C4-2B (cell line): ENCODE measurements around the gene KRT17.

ENCODE experiments used
- H3K27ac ChIP-seq: fragments of 450-650 bp; 2 replicates; pipeline ENCODE4 v1.5.1; 2017
- ZFX ChIP-seq: fragments of 450-650 bp; IDR thresholded peaks from 2 replicates; pipeline ENCODE4 v1.6.1; 2017
- TF ChIP-seq, protein P1 (sequence below): fragments of 450-650 bp; conservative IDR thresholded peaks from 2 replicates; pipeline ENCODE4 v1.5.1; 2017; ENCODE audit warnings: mild to moderate bottlenecking

Gene KRT17

DNA sequence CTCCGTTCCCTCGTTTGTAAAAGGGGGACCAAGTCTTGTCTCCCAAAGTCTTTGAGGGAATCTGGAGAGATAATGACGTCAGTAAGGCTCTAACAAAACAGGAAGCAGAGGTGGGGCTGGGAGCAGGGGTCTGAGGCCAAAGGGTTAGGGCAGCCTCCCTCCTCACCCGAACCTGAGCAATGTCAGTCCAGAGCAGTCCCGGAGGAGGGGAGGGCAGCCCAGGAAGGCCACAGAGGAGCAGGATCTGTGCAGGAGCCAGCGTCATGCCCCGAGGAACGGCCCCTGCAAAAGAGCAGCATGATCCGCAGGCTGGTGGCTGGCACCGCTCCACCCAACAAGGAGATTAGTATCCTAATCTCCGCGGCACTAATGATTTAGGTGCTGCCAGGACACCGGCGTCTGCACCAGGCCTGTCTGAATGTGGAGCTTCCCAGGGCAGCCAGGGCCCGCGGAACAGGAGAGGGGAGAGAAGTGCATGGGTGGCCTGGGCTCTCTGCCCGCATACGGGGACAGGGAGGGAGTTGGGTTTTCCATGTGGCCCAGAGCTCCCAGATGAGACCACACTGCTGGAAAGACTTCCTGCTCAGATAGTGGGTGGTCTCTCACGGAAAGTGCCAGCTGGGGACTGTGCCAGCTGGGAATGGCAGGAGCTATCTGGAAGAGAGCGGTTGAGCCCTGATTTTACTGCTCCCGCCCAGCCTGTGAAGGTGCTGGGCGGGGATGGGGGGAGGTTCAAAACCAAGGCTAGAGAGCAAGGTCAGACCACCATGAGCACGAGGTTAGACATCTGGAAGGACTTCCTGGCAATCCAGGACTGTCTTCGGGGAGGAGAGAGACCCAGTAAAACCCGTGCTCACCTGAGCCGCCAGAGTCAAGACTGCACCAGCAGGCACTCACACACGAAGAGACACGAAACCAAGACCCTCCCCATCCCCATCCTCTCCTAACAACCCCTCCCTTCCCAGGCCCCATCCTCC is 11.0 kb upstream of the KRT17 start:
- H3K27ac ChIP-seq, result 0 out of 2 replicates have a peak overlapping the region, but pooled peaks have one; percentile 1
- no peak for TF ChIP-seq ZFX
- TF ChIP-seq, protein P1, sequence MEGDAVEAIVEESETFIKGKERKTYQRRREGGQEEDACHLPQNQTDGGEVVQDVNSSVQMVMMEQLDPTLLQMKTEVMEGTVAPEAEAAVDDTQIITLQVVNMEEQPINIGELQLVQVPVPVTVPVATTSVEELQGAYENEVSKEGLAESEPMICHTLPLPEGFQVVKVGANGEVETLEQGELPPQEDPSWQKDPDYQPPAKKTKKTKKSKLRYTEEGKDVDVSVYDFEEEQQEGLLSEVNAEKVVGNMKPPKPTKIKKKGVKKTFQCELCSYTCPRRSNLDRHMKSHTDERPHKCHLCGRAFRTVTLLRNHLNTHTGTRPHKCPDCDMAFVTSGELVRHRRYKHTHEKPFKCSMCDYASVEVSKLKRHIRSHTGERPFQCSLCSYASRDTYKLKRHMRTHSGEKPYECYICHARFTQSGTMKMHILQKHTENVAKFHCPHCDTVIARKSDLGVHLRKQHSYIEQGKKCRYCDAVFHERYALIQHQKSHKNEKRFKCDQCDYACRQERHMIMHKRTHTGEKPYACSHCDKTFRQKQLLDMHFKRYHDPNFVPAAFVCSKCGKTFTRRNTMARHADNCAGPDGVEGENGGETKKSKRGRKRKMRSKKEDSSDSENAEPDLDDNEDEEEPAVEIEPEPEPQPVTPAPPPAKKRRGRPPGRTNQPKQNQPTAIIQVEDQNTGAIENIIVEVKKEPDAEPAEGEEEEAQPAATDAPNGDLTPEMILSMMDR, result no peak

DNA sequence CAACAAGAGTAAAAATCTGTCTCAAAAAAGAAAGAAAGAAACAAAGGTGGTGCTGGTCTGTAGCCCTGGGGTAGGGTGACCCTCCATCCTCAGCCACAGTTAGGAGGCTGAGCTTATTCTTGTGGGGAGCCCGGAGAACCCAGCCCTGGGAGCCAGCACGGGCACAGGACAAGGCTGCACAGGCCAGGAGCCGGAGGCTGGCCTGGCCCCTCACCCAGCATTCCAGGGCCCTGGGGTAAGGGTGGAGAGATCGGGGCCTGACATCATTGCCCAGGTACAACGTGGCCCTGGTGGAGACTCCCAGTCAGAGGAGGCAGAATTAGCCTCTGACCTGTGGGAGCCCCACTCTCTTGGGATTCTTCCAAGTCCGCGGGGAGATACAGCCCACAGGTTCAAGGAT is 10.3 kb upstream of the KRT17 start:
- TF ChIP-seq, protein P1, result no peak
- TF ChIP-seq ZFX, result no peak
- H3K27ac ChIP-seq, result 0 out of 2 replicates have a peak overlapping the region, but pooled peaks have one; percentile 1

GRCh38 chr17:41633556-41634199 is 9.3 kb upstream of the KRT17 start:
- no peak for TF ChIP-seq ZFX
- TF ChIP-seq, protein P1, result no peak

DNA sequence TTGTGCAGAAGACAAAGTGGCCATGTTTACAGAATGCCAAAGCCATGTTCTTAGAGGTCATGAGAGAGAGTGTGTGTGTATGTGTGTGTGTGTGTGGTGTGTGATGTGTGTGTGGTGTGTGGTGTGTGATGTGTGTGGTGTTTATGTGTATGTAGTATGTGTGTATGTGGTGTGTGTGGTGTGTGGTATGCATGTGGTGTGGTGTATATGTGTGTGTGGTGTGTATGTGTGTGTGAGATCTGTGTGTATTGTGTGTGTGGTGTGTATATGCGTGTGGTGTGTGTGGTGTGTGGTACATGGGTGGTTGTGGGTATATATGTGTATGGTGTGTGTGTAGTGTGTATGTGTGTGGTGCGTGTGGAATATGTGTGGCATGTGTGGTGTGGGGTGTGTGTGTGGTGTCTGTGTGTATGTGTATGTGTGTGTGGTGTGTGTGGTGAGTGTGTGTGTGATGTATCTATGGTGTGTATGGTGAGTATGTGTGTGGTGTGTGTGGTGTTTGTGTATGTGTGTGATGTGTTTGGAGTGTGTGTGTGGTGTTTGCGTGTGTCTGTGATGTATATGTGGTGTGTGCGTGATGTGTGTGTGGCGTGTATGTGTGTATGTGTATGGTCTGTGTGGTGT is 8.2 kb upstream of the KRT17 start:
- no peak overlapping the region for H3K27ac ChIP-seq
- TF ChIP-seq ZFX, result no peak
- TF ChIP-seq, protein P1, result no peak

More at GRCh38 chr17:41633556-41634199, 9.3 kb upstream of the KRT17 start:
- no peak overlapping the region for H3K27ac ChIP-seq

DNA sequence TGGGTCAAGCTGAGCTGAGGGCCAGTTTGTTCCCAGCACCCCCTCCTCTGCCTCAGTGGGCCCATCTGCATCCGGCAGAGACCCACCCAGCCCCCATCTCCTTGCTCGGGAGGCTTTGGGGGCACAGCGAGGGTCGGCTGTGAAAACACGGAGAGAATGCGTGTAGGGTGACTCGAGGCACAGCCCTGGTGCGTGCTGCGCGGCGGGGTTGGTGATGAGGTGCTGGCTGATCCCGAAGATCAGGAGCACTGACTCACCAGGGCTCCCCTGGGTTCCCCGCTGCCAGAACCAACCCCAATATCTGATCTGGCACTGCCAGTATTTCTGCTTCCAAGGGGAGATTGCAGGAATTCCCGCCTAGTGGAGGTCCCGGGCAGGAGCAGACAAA is 7.5 kb upstream of the KRT17 start:
- H3K27ac ChIP-seq, result no peak overlapping the region
- no peak for TF ChIP-seq ZFX
- TF ChIP-seq, protein P1, result no peak

DNA sequence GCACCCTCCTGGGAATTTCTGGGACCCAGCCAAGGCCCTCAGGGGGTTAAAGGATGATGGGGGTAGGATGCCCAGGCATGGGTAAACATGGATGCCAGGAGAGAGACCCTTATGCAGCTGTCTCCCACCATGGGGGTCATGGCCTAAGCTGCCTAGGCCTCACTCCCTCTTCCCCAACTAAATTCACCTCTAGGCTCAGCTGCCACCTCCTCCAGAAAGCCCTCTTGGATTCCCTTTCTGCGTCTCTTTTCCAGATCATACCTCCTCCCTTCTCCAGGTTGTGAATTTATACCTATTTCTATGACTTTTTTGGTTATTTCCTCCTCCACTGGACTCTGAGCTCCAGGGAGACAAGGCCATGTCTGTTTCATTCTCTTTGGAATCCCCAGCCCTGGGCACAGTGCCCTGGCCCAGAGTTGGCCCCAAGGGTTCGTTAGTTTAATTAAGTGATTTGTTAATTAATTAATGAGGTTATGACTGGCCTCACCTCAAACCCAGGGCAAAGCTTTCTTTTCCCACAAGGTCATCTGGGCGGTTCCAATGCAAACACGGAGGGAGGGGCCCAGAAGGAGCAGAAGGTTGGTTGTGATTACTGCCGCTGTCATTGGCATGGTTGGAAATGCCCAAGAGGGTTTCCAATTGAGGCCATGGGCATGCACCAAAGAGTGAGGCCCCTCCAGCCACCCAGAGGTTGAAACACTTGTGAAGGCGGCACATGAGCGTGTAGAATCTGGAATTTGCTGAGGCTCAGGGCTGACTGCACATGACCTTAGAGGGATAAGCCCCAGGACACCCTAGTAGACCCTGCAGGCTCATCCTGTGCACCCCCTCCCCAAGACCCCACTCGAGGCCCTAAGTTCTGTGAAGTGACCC is 6.9 kb upstream of the KRT17 start:
- no peak for TF ChIP-seq ZFX
- TF ChIP-seq, protein P1, result no peak
- H3K27ac ChIP-seq, result no peak overlapping the region
